Fibroblast of mammary gland (primary cell): ENCODE measurements around the gene STX4.

ENCODE experiments used
- DNase-seq: peaks from one replicate; pipeline ENCODE4 v3.0.0-alpha.2; 2010; ENCODE audit warnings: low read depth
- H3K4me3 ChIP-seq: 2 replicates; pipeline ENCODE4 v1.5.1; 2011; ENCODE audit warnings: low read depth, mild to moderate bottlenecking, low read length, moderate library complexity; ENCODE audit not compliant: control insufficient read depth
- CTCF ChIP-seq: conservative IDR thresholded peaks from 2 replicates; pipeline ENCODE4 v1.5.1; 2011; ENCODE audit warnings: low read depth, low read length, inconsistent platforms; ENCODE audit not compliant: control insufficient read depth, insufficient read depth

Gene STX4

GRCh38 chr16:31083981-31084380 lies 50.6 kb downstream of the STX4 start:
- no peak overlapping the region for H3K4me3 ChIP-seq
- TF ChIP-seq CTCF: no peak
- DNase-seq: no peak

GRCh38 chr16:31084584-31085302 lies 51.4 kb downstream of the STX4 start:
- no peak overlapping the region for H3K4me3 ChIP-seq
- DNase-seq: no peak
- TF ChIP-seq CTCF: no peak

- no peak for DNase-seq
- no peak overlapping the region for H3K4me3 ChIP-seq
- no peak for TF ChIP-seq CTCF
These were observed 52.1 kb downstream of the STX4 start for GRCh38 chr16:31085411-31085810.

GRCh38 chr16:31085873-31086628 lies 52.7 kb downstream of the STX4 start:
- no peak overlapping the region for H3K4me3 ChIP-seq
- TF ChIP-seq CTCF: no peak
- no peak for DNase-seq

GRCh38 chr16:31086629-31086906 lies 53.2 kb downstream of the STX4 start:
- TF ChIP-seq CTCF: no peak
- no peak for DNase-seq
- H3K4me3 ChIP-seq: no peak overlapping the region

- TF ChIP-seq CTCF: no peak
- no peak for DNase-seq
- no peak overlapping the region for H3K4me3 ChIP-seq
These were observed 54.1 kb downstream of the STX4 start for GRCh38 chr16:31087481-31087880.
